Measurements from ENCODE around the gene PTPRM. TPM values are rescaled to one million over a fixed set of nuclear protein-coding genes. Genes with fewer than 3 reads are reported as not detected.

Gene PTPRM
- total RNA-seq, 1 donor from 2014 or later, result 133 TPM

- DNase-seq (ENCODE audit: low spot score), result no peak
Observed at GRCh38 chr18:7789856-7790552, 222.9 kb downstream of the PTPRM start.

GRCh38 chr18:7793100-7793499 lies 226.0 kb downstream of the PTPRM start:
- no peak for DNase-seq (ENCODE audit: low spot score)

GRCh38 chr18:7803956-7804469 lies 236.9 kb downstream of the PTPRM start:
- no peak for DNase-seq (ENCODE audit: low spot score)

- DNase-seq (ENCODE audit: low spot score), result no peak
Observed at GRCh38 chr18:7805096-7805495, 238.0 kb downstream of the PTPRM start.

DNA sequence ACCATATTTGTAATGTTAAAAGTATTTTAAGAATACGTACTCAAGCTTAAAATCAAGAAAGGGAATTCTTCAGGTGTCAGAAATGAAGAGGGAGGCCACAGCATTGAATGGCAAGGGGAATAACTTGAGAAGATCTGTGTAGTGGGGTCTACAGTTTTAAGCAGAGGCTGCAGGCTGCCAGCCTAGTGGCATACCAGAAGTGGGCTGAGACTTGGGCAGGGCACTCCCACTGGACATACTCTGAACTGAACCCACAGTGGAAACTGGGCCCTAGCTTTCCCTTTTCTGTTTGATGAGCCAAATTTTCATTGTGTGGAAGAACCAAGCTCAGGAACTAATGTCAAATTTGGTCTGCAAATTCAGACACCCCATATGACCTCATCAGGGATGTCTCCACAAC lies 238.8 kb downstream of the PTPRM start:
- no peak for DNase-seq (ENCODE audit: low spot score)

DNA sequence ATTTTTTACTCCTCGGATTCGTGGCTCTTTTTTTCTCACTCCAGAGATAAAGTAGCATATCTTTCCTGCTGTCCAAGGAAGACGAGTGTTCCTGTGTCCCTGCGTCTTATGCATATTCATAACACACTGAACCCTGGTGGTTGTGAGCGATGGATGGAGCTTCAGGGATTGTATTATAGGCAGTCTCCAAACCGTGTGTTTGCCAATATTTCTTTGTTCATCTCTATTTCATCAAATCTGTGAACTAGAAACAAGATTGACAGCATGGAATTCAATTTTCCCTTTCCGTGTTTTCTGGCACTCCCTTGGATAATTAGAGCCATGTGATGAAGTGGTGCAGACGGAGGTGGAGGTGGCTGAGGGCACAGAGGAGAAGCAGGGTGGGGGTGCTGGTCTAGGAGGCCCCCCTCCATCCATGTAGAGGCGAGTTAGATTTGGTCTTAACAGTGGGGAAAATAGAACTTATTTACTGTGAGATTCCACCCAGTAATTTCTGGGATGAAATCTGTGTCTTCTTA lies 240.9 kb downstream of the PTPRM start:
- no peak for DNase-seq (ENCODE audit: low spot score)

GRCh38 chr18:7808992-7809391 lies 241.9 kb downstream of the PTPRM start:
- DNase-seq (ENCODE audit: low spot score), result no peak

GRCh38 chr18:7809455-7809854 lies 242.3 kb downstream of the PTPRM start:
- no peak for DNase-seq (ENCODE audit: low spot score)

DNA sequence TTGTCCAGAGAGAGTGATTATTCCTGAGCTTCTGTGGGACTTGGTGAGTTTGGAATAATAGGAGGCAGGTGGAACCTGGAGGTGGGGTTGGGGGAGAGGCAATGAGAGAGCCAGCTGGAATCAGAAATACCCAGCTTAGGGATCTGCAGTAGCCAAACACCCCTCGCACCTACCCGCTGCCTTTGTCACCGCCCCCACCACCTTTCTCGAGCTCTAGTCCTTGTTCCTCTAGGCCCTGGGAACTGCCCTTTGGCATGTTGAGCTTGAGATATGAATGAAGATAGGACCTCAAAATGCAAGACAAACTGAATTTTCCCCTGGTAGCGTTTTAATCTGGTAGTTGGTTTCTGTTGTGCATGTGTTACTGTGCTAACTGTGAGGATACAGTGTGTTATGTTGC lies 242.9 kb downstream of the PTPRM start:
- DNase-seq (ENCODE audit: low spot score), result no peak

GRCh38 chr18:7812431-7813063 lies 245.4 kb downstream of the PTPRM start:
- DNase-seq (ENCODE audit: low spot score), result no peak

DNA sequence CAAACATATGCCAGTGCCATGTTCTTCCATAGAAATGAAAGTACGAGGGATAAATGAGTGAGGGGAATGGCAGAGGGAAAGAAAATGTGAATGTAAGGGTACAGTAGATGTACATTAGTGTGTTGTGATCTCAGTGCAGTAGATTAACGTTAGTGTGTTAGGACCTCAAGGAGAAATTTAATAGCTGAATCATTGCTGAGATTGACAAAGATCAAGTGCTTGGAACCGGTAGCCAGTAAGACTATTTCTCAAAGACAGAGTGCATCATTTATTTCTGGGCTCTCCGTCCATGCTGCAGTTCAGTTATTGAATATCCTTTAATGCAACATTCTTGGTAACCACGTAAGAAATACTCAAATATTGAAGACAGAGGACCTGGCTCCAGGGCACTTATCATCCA lies 246.0 kb downstream of the PTPRM start:
- DNase-seq (ENCODE audit: low spot score), result no peak

GRCh38 chr18:7814754-7815315 lies 247.7 kb downstream of the PTPRM start:
- no peak for DNase-seq (ENCODE audit: low spot score)

GRCh38 chr18:7815787-7816186 lies 248.7 kb downstream of the PTPRM start:
- DNase-seq (ENCODE audit: low spot score), result no peak

DNA sequence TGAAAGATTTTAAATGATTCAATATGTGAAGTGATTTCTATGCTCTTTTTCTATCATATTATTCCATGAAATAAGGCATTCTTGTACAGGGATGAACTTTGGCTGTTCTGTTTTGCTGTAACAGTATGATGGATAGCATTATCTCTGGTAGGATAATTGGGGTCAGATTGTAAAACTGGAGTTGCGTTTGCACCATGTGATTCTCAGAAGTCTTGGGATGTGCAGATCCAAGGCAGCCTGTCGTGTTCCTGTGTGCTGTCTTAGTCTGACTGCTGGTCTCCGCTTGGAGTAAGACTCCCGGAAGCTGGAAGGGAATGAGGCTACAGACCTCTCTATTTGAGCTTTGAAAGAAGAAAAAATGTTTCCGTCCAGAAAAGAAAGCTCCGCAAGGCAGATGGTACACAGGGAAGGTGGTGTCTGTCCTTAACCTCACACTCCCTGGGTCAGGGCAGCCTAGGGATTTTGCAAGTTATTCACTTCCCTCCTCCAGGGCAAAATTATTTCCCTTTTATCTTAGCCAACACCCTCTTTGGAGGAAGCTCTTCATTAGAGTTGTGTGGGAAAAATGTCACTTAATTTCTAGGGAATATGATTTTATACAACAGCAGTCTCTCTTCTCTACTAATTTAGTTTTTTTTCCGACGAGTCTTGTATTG lies 250.6 kb downstream of the PTPRM start:
- DNase-seq (ENCODE audit: low spot score), result no peak

GRCh38 chr18:7821784-7822183 lies 254.7 kb downstream of the PTPRM start:
- DNase-seq (ENCODE audit: low spot score), result no peak

DNA sequence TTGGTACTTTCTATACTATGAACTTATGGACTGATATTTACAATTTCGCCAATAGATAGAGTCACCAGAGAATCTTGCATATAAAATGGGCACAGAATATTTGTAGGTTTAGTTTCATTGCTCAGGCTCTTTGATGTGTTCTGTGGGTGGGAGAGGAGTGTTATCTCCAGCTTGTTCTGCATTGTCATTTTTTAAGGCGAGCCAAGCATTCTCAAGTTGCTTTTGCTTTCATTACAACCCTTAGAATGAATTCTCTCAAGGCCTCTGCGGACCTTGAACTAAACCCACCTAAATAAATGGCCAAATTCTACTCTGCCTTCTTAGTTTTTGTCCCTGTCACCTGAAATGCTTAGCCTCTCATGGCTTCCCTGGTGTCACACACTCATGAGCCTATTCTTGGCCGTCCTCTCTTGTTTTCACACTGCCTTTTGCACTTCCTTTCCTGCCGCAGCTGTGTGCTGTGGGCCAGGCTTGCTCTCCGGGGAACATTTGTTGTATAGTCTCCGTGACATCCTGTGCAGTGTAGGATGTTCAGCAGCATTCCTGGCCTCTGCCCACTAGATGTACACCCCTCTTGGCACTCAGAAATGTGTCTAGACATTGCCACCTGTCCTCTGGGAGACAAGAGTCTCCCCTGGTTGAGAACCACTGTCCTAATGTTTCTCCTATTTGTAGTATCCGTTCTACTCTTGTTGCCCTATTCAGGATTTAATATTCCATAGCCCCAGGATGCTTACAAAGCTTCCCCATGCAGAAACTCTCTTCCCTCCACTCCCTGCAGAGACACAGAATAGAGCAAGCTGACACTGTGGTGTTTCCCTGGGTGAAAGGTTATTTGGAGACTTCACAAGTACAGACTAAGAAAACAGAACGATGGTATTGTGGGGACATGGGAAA lies 255.6 kb downstream of the PTPRM start:
- DNase-seq (ENCODE audit: low spot score), result no peak

DNA sequence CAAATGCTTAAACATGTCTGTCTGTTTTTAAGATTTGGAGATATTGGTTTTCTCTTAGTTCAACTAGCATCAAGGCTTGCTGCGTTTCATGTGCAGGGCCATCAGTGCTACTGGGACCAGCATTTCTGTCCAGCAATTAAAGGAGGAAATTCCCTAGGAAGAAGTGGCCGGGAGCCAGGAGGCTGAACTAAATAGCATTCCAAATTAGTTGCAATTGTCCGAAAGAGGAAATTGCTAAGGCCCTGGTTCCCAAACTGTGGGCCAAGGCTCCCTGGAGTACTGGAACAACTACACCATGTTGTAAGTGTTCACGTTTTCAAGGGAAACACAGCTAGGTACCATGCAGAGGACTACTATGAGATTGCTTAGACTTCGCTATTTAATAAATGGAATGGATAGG lies 257.9 kb downstream of the PTPRM start:
- no peak for DNase-seq (ENCODE audit: low spot score)

- no peak for DNase-seq (ENCODE audit: low spot score)
Observed at GRCh38 chr18:7830468-7830867, 263.4 kb downstream of the PTPRM start.

- DNase-seq (ENCODE audit: low spot score), result no peak
Observed at GRCh38 chr18:7839548-7839947, 272.4 kb downstream of the PTPRM start.

DNA sequence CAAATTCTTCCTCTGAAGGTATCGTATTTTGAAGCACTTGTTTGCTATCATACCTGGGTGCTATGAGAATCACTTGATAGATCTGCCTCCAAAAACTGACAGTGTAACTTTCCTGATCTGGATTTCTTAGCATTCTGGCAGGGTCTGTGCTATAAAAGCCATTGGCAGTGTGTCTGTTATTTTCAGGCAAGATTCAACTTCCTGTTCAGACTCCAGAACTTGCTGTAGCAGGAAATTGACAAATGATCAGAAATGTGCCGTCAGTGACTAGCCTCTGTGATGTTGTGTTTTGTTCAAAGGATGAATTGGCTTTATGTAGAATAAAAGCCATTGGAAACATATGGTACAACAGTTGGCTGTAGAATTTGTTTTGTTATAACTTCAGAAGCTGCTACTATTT lies 273.3 kb downstream of the PTPRM start:
- DNase-seq (ENCODE audit: low spot score), result no peak

- DNase-seq (ENCODE audit: low spot score), result no peak
Observed at GRCh38 chr18:7844017-7844416, 276.9 kb downstream of the PTPRM start.
